GM12872 (cell line): ENCODE results near the gene ADSL.

ENCODE experiments used
- CTCF ChIP-seq: IDR thresholded peaks from 3 replicates; pipeline ENCODE4 v1.5.1; 2011; ENCODE audit warnings: low read depth, mild to moderate bottlenecking, low read length, moderate library complexity; ENCODE audit not compliant: insufficient read depth

Gene ADSL

GRCh38 chr22:40388231-40388630 is 41.9 kb downstream of the ADSL start:
- TF ChIP-seq CTCF = no peak

GRCh38 chr22:40391417-40391816 is 45.1 kb downstream of the ADSL start:
- TF ChIP-seq CTCF = no peak

GRCh38 chr22:40392618-40393017 is 46.3 kb downstream of the ADSL start:
- no peak for TF ChIP-seq CTCF

- no peak for TF ChIP-seq CTCF
Measured at GRCh38 chr22:40394607-40395006, 48.3 kb downstream of the ADSL start.

- no peak for TF ChIP-seq CTCF
Measured at GRCh38 chr22:40395607-40396006, 49.3 kb downstream of the ADSL start.

GRCh38 chr22:40396882-40397281 is 50.6 kb downstream of the ADSL start:
- TF ChIP-seq CTCF = no peak

- no peak for TF ChIP-seq CTCF
Measured at GRCh38 chr22:40397396-40397795, 51.1 kb downstream of the ADSL start.

GRCh38 chr22:40399621-40400020 is 53.3 kb downstream of the ADSL start:
- TF ChIP-seq CTCF = no peak
